ENCODE data around the gene ADAMTS2.

The ADAMTS2 gene

DNA sequence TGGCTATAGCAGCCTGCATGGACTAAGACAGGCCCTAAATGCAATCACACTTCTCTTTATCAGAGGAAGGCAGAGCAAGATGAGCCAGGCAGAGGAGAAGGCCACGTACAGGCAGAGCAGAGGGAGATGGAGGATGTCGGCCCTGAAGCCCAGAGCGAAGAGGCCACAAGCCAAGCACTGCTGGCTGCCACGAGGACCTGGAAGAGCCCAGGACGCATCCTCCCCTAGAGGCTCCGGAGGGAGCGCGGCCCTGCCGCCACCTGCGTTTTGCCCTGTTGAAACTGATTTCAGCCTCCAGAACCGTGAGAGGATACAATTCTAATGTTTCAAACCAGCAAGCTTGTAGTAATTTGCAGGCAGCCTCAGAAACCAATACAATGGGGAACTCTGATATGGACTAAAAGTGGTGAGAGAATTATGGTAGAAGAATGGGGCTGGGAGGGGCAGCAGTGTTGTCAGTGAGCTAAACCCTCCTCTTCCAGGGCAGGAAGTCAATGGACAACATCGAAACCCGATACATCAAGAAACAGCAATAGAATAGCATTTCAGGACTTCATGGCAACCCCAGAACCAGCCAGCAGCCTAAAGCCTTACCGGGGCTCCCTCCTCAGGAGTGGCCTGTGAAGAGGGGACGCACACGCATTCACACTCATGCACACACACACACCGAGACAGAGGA lies 32.6 kb downstream of the ADAMTS2 start:
- TF ChIP-seq, protein P1, sequence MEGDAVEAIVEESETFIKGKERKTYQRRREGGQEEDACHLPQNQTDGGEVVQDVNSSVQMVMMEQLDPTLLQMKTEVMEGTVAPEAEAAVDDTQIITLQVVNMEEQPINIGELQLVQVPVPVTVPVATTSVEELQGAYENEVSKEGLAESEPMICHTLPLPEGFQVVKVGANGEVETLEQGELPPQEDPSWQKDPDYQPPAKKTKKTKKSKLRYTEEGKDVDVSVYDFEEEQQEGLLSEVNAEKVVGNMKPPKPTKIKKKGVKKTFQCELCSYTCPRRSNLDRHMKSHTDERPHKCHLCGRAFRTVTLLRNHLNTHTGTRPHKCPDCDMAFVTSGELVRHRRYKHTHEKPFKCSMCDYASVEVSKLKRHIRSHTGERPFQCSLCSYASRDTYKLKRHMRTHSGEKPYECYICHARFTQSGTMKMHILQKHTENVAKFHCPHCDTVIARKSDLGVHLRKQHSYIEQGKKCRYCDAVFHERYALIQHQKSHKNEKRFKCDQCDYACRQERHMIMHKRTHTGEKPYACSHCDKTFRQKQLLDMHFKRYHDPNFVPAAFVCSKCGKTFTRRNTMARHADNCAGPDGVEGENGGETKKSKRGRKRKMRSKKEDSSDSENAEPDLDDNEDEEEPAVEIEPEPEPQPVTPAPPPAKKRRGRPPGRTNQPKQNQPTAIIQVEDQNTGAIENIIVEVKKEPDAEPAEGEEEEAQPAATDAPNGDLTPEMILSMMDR (IDR thresholded peaks at IDR 0.05; ENCODE audit: borderline replicate concordance, insufficient read depth, low read depth, low read length) = no peak
- no peak overlapping the region for H3K4me3 ChIP-seq (ENCODE audit: low read depth, low read length)

- TF ChIP-seq, protein P1 (IDR thresholded peaks at IDR 0.05; ENCODE audit: borderline replicate concordance, insufficient read depth, low read depth, low read length) = no peak
- no peak overlapping the region for H3K4me3 ChIP-seq (ENCODE audit: low read depth, low read length)
Observed at GRCh38 chr5:179311581-179311980, 33.7 kb downstream of the ADAMTS2 start.

DNA sequence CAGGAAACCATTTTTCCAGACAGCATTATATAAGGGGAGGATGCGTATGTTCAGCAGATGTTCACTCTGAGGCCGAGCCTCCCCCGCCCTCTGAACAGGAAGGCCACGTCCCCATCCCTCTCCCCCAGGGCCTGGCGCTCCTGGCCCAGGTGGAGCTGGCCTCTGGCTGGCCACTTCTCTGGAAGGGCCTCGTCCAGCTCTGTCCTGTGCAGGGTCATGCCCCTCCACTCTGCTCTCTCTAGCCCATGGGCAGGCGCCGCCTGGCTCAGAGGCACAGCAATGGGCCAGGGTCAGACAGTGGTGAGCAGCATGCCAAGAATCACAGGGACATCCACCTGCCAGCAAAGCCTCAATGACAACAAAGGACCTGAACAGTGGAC lies 34.2 kb downstream of the ADAMTS2 start:
- TF ChIP-seq, protein P1 (IDR thresholded peaks at IDR 0.05; ENCODE audit: borderline replicate concordance, insufficient read depth, low read depth, low read length) = no peak
- no peak overlapping the region for H3K4me3 ChIP-seq (ENCODE audit: low read depth, low read length)

DNA sequence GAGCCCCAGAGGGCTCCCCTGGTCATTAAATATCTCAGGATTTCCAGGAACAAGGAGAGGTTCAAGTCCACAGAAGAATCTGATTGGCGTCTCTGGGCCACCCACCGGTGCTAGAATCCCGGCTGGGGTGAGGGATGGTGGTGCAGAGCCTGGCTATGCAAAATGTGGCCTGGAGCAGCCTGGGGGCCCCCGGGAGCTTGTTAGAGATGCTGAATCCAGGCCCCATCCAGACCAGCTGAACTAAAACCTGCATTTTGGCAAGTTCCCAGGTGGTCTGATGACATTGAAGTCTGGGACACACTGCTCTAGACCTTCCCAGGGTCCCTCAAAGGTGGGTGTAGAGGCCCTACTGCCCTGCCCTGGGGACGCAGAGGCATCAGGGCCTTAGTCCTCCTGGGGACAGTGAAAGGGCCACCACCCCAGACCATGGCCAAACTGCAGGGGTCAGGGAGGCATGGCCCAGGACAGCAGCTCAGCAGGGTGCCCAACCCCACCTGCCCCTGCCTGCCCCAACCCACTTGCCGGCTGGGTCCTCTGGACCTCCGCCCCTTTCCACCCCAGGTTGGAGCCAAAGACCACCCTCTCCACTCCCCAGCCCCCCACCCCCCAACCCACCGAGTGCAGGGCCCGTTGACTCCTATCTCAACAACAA lies 34.7 kb downstream of the ADAMTS2 start:
- TF ChIP-seq, protein P1 (IDR thresholded peaks at IDR 0.05; ENCODE audit: borderline replicate concordance, insufficient read depth, low read depth, low read length) = no peak
- H3K4me3 ChIP-seq (ENCODE audit: low read depth, low read length) = no peak overlapping the region

DNA sequence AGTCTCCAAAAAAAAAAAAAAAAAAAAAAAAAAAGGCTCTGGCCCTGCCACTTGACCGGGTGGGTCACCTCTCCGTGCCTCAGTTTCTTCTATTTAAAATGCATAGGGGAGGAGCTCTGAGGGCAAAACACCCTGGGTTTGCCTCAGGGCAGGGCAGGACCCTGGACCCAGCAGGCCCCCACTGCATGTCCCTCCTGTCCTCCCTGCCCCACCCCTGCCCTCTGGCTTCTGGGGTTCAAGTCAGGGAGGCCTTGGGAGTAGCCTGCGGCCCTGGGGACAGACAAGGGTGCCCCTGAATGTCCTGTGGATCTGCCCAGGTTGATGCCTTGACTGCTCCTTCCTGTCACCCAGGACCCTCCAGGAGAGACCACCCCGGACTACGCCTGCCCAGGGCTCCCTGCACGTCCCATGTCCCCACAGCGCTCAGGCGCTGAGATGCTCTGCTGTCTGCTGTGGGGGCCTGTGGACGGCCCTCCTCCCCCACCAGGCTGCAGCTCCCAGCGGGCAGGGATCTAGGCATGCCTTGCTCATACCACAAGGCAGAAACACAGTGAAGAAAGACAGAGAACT lies 35.4 kb downstream of the ADAMTS2 start:
- TF ChIP-seq, protein P1 (IDR thresholded peaks at IDR 0.05; ENCODE audit: borderline replicate concordance, insufficient read depth, low read depth, low read length) = no peak
- H3K4me3 ChIP-seq (ENCODE audit: low read depth, low read length) = no peak overlapping the region

DNA sequence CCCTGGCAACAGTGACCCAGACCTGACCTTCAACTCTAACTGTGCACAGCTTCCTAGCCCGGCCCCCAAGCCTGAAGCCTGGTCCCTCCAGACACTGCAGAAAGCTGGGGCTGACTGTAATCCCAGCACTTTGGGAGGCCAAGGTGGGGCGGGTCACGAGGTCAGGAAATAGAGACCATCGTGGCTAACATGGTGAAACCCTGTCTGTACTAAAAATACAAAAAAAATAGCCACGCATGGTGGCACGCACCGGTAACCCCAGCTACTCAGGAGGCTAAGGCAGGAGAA lies 35.9 kb downstream of the ADAMTS2 start:
- TF ChIP-seq, protein P1 (IDR thresholded peaks at IDR 0.05; ENCODE audit: borderline replicate concordance, insufficient read depth, low read depth, low read length) = no peak
- H3K4me3 ChIP-seq (ENCODE audit: low read depth, low read length) = no peak overlapping the region
